H1 (cell line): ENCODE data around the gene GTF2F2. TPM values are rescaled to one million over a fixed set of nuclear protein-coding genes. Genes with fewer than 3 reads are reported as not detected.

Experiments
- CTCF ChIA-PET: fragments of 300-600 bp; sonication (Branson Sonifier 250); formaldehyde crosslinking; loops from one replicate; lab custom pipeline; 2021; ENCODE audit not compliant: partially characterized antibody; lab: Charles Lee
- POLR2A ChIA-PET: fragments of 300-600 bp; sonication (Branson Sonifier 250); formaldehyde crosslinking; loops from one replicate; lab custom pipeline; 2021; ENCODE audit warnings: inconsistent platforms; ENCODE audit not compliant: partially characterized antibody; lab: Charles Lee
- DNase-seq, 2 experiments: peaks; one replicate each; pipeline versions ENCODE4 v3.0.0 to v3.0.0-alpha.2; 2010 to 2022; ENCODE audit warnings: low spot score in 2 of 2, low read depth in 1 of 2, mixed read lengths in 1 of 2
- FAIRE-seq: peaks from 2 replicates; lab custom pipeline; 2011; peaks lifted over from hg19 to GRCh38; lab: Jason Lieb, UNC
- H2AFZ ChIP-seq: 2 replicates; pipeline ENCODE4 v1.8.1; 2012; ENCODE audit warnings: low read length, inconsistent platforms
- H2AK5ac ChIP-seq: 2 replicates; pipeline ENCODE4 v1.6.1; 2013; ENCODE audit warnings: low read depth, low read length
- H2BK120ac ChIP-seq: replicated peaks from 2 replicates; pipeline ENCODE3; 2013; ENCODE audit warnings: low read depth, low read length, inconsistent platforms
- H2BK12ac ChIP-seq: 2 replicates; pipeline ENCODE4 v1.6.1; 2013; ENCODE audit warnings: low read depth, low read length
- H2BK15ac ChIP-seq: 2 replicates; pipeline ENCODE4 v1.6.1; 2013; ENCODE audit warnings: low read length
- H2BK20ac ChIP-seq: 2 replicates; pipeline ENCODE4 v1.6.1; 2013; ENCODE audit warnings: low read length
- H2BK5ac ChIP-seq: 2 replicates; pipeline ENCODE4 v1.6.1; 2013; ENCODE audit warnings: low read depth, low read length
- H3K14ac ChIP-seq: 2 replicates; pipeline ENCODE4 v1.6.1; 2013; ENCODE audit warnings: inconsistent platforms; ENCODE audit not compliant: insufficient read length
- H3K18ac ChIP-seq: 2 replicates; pipeline ENCODE4 v1.6.1; 2013; ENCODE audit warnings: low read length; ENCODE audit errors: extremely low read depth
- H3K23ac ChIP-seq: 2 replicates; pipeline ENCODE4 v1.6.1; 2013; ENCODE audit warnings: inconsistent platforms; ENCODE audit not compliant: insufficient read length
- H3K23me2 ChIP-seq: 2 replicates; pipeline ENCODE4 v1.6.1; 2013; ENCODE audit warnings: low read depth, low read length
- H3K27ac ChIP-seq: 2 replicates; pipeline ENCODE4 v1.6.1; 2011; ENCODE audit warnings: low read depth, low read length, inconsistent platforms
- H3K27me3 ChIP-seq, 4 experiments: replicated peaks in 1 of 4; 1 replicate in 1 of 4; 2 replicates in 3 of 4; pipeline versions ENCODE4 v1.6.1 to v1.8.1; 2011 to 2013; ENCODE audit warnings: low read length in 3 of 4, mild to moderate bottlenecking in 3 of 4, inconsistent platforms in 2 of 4, mixed read lengths in 2 of 4, moderate library complexity in 1 of 4; ENCODE audit not compliant: control insufficient read depth in 3 of 4, insufficient read depth in 3 of 4; ENCODE audit errors: extremely low read depth in 1 of 4
- H3K36me3 ChIP-seq, 4 experiments: 2 replicates each; pipeline versions ENCODE4 v1.6.1 to v1.8.1; 2011 to 2013; ENCODE audit warnings: mild to moderate bottlenecking in 4 of 4, low read length in 3 of 4, moderate library complexity in 2 of 4, control low read depth in 1 of 4, inconsistent platforms in 1 of 4; ENCODE audit not compliant: insufficient read depth in 4 of 4, control insufficient read depth in 2 of 4
- H3K4ac ChIP-seq: replicated peaks from 2 replicates; pipeline ENCODE3; 2013; ENCODE audit warnings: low read length, low read depth, mixed read lengths, inconsistent platforms; ENCODE audit not compliant: insufficient read length
- H3K4me1 ChIP-seq, 4 experiments: replicated peaks in 1 of 4; 1 replicate in 1 of 4; 2 replicates in 3 of 4; pipeline versions ENCODE4 v1.6.1 to v1.8.1; 2011 to 2013; ENCODE audit warnings: low read length in 3 of 4, inconsistent platforms in 2 of 4, mixed read lengths in 1 of 4; ENCODE audit not compliant: insufficient read depth in 4 of 4, control insufficient read depth in 3 of 4
- H3K4me2 ChIP-seq, 2 experiments: 2 replicates each; pipeline versions ENCODE4 v1.6.1 to v1.8.1; 2011 to 2013; ENCODE audit warnings: low read depth in 2 of 2, low read length in 2 of 2, control low read depth in 1 of 2, inconsistent platforms in 1 of 2, mild to moderate bottlenecking in 1 of 2; ENCODE audit not compliant: insufficient read depth in 1 of 2
- H3K4me3 ChIP-seq, 4 experiments: fragments of 200-600, 300-600 bp in 1 of 4; sonication (generic), shearing (Covaris generic), sonication (Bioruptor Twin) in 1 of 4; 2 replicates each; pipeline versions ENCODE4 v1.5.1 to v1.8.1; 2011 to 2016; ENCODE audit warnings: low read length in 4 of 4, low read depth in 3 of 4, control low read depth in 2 of 4, inconsistent platforms in 2 of 4, mild to moderate bottlenecking in 2 of 4, mixed read lengths in 1 of 4, moderate library complexity in 1 of 4; ENCODE audit not compliant: insufficient read depth in 2 of 4; ENCODE audit errors: extremely low read depth in 1 of 4
- H3K56ac ChIP-seq: replicated peaks from 2 replicates; pipeline ENCODE3; 2013; ENCODE audit warnings: low read depth, mild to moderate bottlenecking, mixed read lengths, low read length, inconsistent platforms; ENCODE audit not compliant: insufficient read length
- H3K79me1 ChIP-seq: 2 replicates; pipeline ENCODE4 v1.6.1; 2013; ENCODE audit warnings: low read depth, low read length, control low read depth
- H3K79me2 ChIP-seq, 2 experiments: 2 replicates each; pipeline versions ENCODE4 v1.6.1 to v1.8.1; 2012 to 2013; ENCODE audit warnings: low read length in 2 of 2, mild to moderate bottlenecking in 2 of 2, inconsistent platforms in 1 of 2; ENCODE audit not compliant: insufficient read depth in 2 of 2, control insufficient read depth in 1 of 2
- H3K9ac ChIP-seq, 4 experiments: replicated peaks in 1 of 4; 1 replicate in 1 of 4; 2 replicates in 3 of 4; pipeline versions ENCODE4 v1.6.1 to v1.8.1; 2011 to 2013; ENCODE audit warnings: low read depth in 3 of 4, low read length in 3 of 4, control low read depth in 2 of 4, mild to moderate bottlenecking in 2 of 4, moderate library complexity in 2 of 4, inconsistent platforms in 1 of 4; ENCODE audit errors: extremely low read depth in 1 of 4
- H3K9me3 ChIP-seq, 2 experiments: 2 replicates each; pipeline versions ENCODE4 v1.6.1 to v1.8.1; 2012 to 2013; ENCODE audit warnings: mild to moderate bottlenecking in 2 of 2, moderate library complexity in 2 of 2, control low read depth in 1 of 2, inconsistent platforms in 1 of 2, low read depth in 1 of 2, low read length in 1 of 2, mixed read lengths in 1 of 2; ENCODE audit not compliant: insufficient read depth in 2 of 2
- H4K20me1 ChIP-seq, 2 experiments: replicated peaks in 1 of 2; 2 replicates each; pipeline versions ENCODE3 to v1.8.1; 2011 to 2013; ENCODE audit warnings: inconsistent platforms in 2 of 2, low read length in 2 of 2, mild to moderate bottlenecking in 1 of 2; ENCODE audit not compliant: insufficient read depth in 2 of 2, control insufficient read depth in 1 of 2
- H4K5ac ChIP-seq: 2 replicates; pipeline ENCODE4 v1.6.1; 2013; ENCODE audit warnings: low read length, low read depth, mixed read lengths, inconsistent platforms; ENCODE audit not compliant: insufficient read length
- H4K8ac ChIP-seq: 2 replicates; pipeline ENCODE4 v1.8.0; 2013; ENCODE audit warnings: mild to moderate bottlenecking, moderate library complexity, low read length, inconsistent platforms; ENCODE audit not compliant: insufficient read depth; ENCODE audit errors: extremely low read depth
- H4K91ac ChIP-seq: replicated peaks from 2 replicates; pipeline ENCODE3; 2013; ENCODE audit warnings: low read length, mixed read lengths, inconsistent platforms; ENCODE audit not compliant: insufficient read length
- ATF2 ChIP-seq: IDR thresholded peaks from 2 replicates; pipeline ENCODE4 v1.6.1; 2012; ENCODE audit warnings: low read length, inconsistent platforms
- CREB1 ChIP-seq: IDR thresholded peaks from 2 replicates; pipeline ENCODE4 v1.6.1; 2012; ENCODE audit warnings: inconsistent platforms
- EP300 ChIP-seq, 2 experiments: IDR thresholded peaks; 1 replicate in 1 of 2; 2 replicates in 1 of 2; pipeline ENCODE4 v1.6.1; 2011 to 2012; ENCODE audit warnings: low read depth in 2 of 2, low read length in 2 of 2, mild to moderate bottlenecking in 2 of 2, borderline replicate concordance in 1 of 2, inconsistent platforms in 1 of 2, moderate library complexity in 1 of 2
- GABPA ChIP-seq: IDR thresholded peaks from 2 replicates; pipeline ENCODE4 v1.6.1; 2011; ENCODE audit warnings: mild to moderate bottlenecking, low read length, moderate library complexity, borderline replicate concordance; ENCODE audit not compliant: insufficient read depth
- JUND ChIP-seq: IDR thresholded peaks from 2 replicates; pipeline ENCODE4 v1.6.1; 2011; ENCODE audit warnings: mild to moderate bottlenecking, improper control_type of control experiment, low read length
- MAFK ChIP-seq: IDR thresholded peaks from 2 replicates; pipeline ENCODE4 v1.6.1; 2012; ENCODE audit warnings: low read depth, mild to moderate bottlenecking, improper control_type of control experiment, low read length
- POU5F1 ChIP-seq: IDR thresholded peaks from 2 replicates; pipeline ENCODE4 v1.6.1; 2011; ENCODE audit warnings: low read depth, mild to moderate bottlenecking, low read length, moderate library complexity
- SAP30 ChIP-seq: fragments of 300-600 bp; sonication (generic); IDR thresholded peaks from 2 replicates; pipeline ENCODE4 v1.7.1; 2012; ENCODE audit warnings: low read length, moderate library complexity, mild to moderate bottlenecking, inconsistent platforms; ENCODE audit not compliant: insufficient read depth, insufficient replicate concordance
- SP2 ChIP-seq: IDR thresholded peaks from 2 replicates; pipeline ENCODE4 v1.6.1; 2012; ENCODE audit warnings: mild to moderate bottlenecking, low read length, inconsistent platforms
- TAF1 ChIP-seq: IDR thresholded peaks from 2 replicates; pipeline ENCODE4 v1.6.1; 2011; ENCODE audit warnings: mild to moderate bottlenecking, low read depth, low read length
- TBP ChIP-seq: IDR thresholded peaks from 2 replicates; pipeline ENCODE4 v1.6.1; 2011; ENCODE audit warnings: low read depth, low read length, improper control_type of control experiment
- WGBS, 2 experiments: shearing (Covaris generic) in 1 of 2; methylation state at CpG; one replicate each; pipeline versions ENCODE4 v1.1.6 to v1.1.7; 2013 to 2015; ENCODE audit warnings: low lambda C conversion rate in 2 of 2, mixed read lengths in 2 of 2, inconsistent platforms in 1 of 2, low coverage in 1 of 2, missing lambda C conversion rate in 1 of 2; ENCODE audit not compliant: insufficient replicate concordance in 2 of 2, insufficient coverage in 1 of 2, insufficient read length in 1 of 2; ENCODE audit errors: extremely low coverage in 1 of 2, missing lambda C conversion rate in 1 of 2; 5-methylcytosine and 5-hydroxymethylcytosine counted together
- polyA plus RNA-seq, 7 experiments: library from polyadenylated mRNA; depleted of rRNA in 3 of 7; stranded (reverse) in 5 of 7; unstranded in 2 of 7; fragments of >200 nt in 5 of 7; fragments of 200-250 nt in 2 of 7; gene quantifications; 1 replicate in 5 of 7; 2 replicates in 1 of 7; 4 replicates in 1 of 7; pipeline versions ENCODE4 v1.2.1 to v1.2.3, GENCODE V29; 2011 to 2013; ENCODE audit warnings: missing spikeins in 2 of 7, mixed read lengths in 2 of 7
- total RNA-seq: library from RNA; stranded (reverse); fragmentation: NEBNext Ultra II Directional; extraction: Animal tissue kit (Norgen Biotek cat#: 25700); gene quantifications from 2 replicates; pipeline ENCODE4 v1.2.1, GENCODE V29; 2021

The GTF2F2 gene
- total and polyA plus RNA-seq, 2 of the 8 experiments (the other 6 are each of a cell fraction or from before 2014, with no cell fraction given), result 10.8 to 31.1 TPM

DNA sequence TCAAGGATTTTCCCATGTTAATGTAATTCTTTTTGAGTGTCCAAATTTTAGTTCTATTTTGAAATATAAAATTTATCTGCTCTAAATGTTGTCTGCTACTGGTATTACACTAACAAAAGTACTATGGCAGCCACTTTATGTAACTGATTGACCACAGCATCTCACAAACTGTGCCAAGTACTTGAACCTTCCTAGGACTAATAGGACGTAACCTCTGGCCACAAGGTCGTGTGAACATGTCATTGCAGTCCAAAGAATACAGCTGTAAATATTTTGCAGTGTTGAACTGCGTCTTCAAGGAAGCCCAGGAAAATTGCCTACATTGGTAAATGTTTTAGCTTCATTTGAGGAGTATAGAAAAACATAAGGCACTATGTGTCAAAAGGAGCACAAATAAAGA, 78.6 kb downstream of the GTF2F2 start:
- no peak overlapping the region for H3K27ac ChIP-seq
- no peaks in the 10 kb centered on the region for H4K20me1 ChIP-seq
- no peak overlapping the region for H2BK12ac ChIP-seq
- peaks cover 0 to 3% (median 0%) of the 10 kb centered on the region in 4 experiments; a peak in 1 of 7 replicates for H3K4me1 ChIP-seq
- H3K23ac ChIP-seq, result no peak overlapping the region
- H4K91ac ChIP-seq, result no peak overlapping the region
- no peak overlapping the region for H2BK5ac ChIP-seq
- H4K8ac ChIP-seq, result no peak overlapping the region
- H3K79me1 ChIP-seq, result no peaks in the 10 kb centered on the region; the same call in 1 of the 2 replicates
- H2AFZ ChIP-seq, result no peak overlapping the region
- H2BK20ac ChIP-seq, result no peak overlapping the region
- H2BK120ac ChIP-seq, result no peak overlapping the region
- no peak overlapping the region for H3K4me3 ChIP-seq
- no peak overlapping the region for H3K4ac ChIP-seq
- no peak overlapping the region for H4K5ac ChIP-seq
- no peak overlapping the region for H3K56ac ChIP-seq
- no peak overlapping the region for H2AK5ac ChIP-seq
- no peaks in the 10 kb centered on the region for H3K27me3 ChIP-seq
- H3K9me3 ChIP-seq, result no peaks in the 10 kb centered on the region
- CTCF ChIA-PET, result interaction anchor here (1.0 kb wide), 1 partner anchor 34 kb away, joined by 3 read pairs; no protein-coding TSS in a partner anchor
- no peak overlapping the region for H3K14ac ChIP-seq
- no peak overlapping the region for H2BK15ac ChIP-seq
- no peak overlapping the region for H3K18ac ChIP-seq
- TF ChIP-seq TBP (no peak), ATF2 (no peak), SAP30 (no peak), JUND (no peak), CREB1 (no peak), POU5F1 (no peak), TAF1 (no peak), GABPA (no peak), MAFK (no peak), SP2 (no peak), EP300 (IDR thresholded peaks at IDR 0.05; ENCODE audit: borderline replicate concordance in 1 of 2, low read depth in 2 of 2, low read length in 2 of 2) (no peak)
- peaks cover 0 to 3% of the 10 kb centered on the region in 2 experiments; a peak in 1 of 4 replicates for H3K79me2 ChIP-seq
- no peak for DNase-seq
- no peaks in the 10 kb centered on the region for H3K23me2 ChIP-seq
- WGBS, 2 experiments, result 84% methylated on average over 3 of the region's 3 CpGs; no CpG with 5 or more reads in 1 of the 2 experiments
- H3K36me3 ChIP-seq, result no peaks in the 10 kb centered on the region
- H3K4me2 ChIP-seq, result no peak overlapping the region
- no peak overlapping the region for H3K9ac ChIP-seq
- peak; percentile 55 for FAIRE-seq
- POLR2A ChIA-PET, result interaction anchor here (0.9 to 1.5 kb wide), 3 partner anchors 11 to 132 kb away, joined by 3 to 4 read pairs (median 4); no protein-coding TSS in a partner anchor
